Measurements from ENCODE around the gene LIME1.

DNA sequence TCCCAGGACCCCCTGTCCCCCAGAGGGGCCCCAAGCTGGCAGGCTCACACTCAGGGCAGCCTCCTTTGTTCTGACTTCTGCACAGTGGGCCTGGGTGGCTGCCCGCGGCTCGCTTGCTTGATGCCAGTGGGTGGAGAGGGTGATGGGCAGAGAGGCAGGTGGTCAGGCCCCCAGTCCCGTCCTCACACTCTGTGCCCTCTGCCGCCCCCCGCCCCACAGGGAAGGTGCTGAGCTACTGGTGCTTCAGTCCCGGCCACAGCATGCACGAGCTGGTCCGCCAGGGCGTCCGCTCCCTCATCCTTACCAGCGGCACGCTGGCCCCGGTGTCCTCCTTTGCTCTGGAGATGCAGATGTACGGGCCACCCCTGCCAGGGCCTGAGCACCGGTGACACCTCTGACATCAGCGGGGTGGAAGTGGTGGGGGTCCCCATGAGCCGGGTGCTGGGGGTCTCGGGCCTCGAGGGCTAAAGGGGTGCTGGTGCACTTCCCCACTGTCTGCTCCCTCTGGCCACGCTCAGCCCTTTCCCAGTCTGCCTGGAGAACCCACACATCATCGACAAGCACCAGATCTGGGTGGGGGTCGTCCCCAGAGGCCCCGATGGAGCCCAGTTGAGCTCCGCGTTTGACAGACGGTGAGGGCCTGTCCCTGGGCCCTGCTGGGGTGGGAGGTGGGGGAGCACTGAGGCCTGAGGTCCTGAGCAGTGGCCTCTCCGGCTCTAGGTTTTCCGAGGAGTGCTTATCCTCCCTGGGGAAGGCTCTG lies 48.9 kb upstream of the LIME1 start:
- TF ChIP-seq POLR2A (IDR thresholded peaks at IDR 0.05), result no peak
- TF ChIP-seq, protein P1, sequence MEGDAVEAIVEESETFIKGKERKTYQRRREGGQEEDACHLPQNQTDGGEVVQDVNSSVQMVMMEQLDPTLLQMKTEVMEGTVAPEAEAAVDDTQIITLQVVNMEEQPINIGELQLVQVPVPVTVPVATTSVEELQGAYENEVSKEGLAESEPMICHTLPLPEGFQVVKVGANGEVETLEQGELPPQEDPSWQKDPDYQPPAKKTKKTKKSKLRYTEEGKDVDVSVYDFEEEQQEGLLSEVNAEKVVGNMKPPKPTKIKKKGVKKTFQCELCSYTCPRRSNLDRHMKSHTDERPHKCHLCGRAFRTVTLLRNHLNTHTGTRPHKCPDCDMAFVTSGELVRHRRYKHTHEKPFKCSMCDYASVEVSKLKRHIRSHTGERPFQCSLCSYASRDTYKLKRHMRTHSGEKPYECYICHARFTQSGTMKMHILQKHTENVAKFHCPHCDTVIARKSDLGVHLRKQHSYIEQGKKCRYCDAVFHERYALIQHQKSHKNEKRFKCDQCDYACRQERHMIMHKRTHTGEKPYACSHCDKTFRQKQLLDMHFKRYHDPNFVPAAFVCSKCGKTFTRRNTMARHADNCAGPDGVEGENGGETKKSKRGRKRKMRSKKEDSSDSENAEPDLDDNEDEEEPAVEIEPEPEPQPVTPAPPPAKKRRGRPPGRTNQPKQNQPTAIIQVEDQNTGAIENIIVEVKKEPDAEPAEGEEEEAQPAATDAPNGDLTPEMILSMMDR (IDR thresholded peaks at IDR 0.05), result no peak
